HG03095 (cell line): Measurements from ENCODE around the gene ACTR2.

ENCODE experiments used
- ATAC-seq: cut with Tn5 transposase; IDR thresholded peaks from one replicate; pipeline ENCODE4 v1.9.1; 2021; ENCODE audit warnings: moderate library complexity; ENCODE audit not compliant: unreplicated experiment

The ACTR2 gene

DNA sequence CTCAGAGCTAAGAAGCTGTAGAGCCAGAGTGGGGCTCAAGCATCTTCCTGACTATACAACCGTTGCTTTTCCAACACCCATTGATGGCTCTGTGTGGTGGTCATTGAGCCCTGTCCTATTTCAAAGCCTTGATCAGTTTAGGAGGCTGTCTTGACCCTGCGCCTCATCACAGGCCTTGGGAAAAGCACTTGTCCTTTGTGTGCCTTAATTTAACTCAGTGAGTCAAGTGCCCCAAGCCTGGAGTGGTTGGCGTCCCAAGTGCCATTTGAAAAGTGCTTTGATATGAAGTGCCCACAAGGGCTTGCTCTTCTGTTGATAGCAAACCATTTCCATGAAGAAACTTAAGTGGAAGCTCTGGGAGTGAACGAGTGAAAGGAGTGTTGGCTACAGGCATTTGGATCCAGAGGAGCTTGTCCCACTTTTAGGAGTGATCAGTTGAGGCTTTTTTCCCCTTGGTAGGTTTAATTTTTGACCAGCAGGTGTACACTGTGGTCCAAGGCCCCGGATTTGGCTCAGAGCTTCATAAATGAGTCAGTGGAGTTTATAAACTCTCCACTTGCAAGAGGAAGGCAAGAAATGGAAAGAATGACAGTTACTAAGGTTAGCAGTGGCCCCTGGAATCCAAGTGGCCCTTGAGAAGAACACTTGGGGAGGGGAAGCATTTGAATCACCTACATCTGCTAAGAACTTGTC lies 50.3 kb downstream of the ACTR2 start:
- ATAC-seq = no peak

- ATAC-seq = no peak
Measured at GRCh38 chr2:65278531-65278981, 50.9 kb downstream of the ACTR2 start.

DNA sequence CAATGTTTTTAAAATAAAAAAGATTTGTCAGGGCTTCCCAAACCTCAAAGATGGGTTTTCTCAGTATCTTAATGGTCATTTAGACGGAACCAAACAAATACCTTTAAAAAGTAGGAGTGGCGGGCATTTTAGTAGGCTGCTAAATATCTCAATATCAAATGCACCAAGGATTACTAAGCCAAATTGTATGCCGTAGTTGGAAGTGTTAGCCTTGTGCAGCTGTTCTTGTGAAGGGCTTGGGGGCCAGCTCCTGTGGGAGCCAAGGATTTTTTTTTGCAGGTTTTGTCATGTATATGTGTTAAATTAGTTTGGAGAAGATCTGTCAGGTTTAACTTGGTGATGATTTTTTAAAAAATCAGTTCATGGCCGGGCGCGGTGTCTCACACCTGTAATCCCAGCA lies 52.1 kb downstream of the ACTR2 start:
- no peak for ATAC-seq

GRCh38 chr2:65281627-65282351 lies 54.2 kb downstream of the ACTR2 start:
- no peak for ATAC-seq

GRCh38 chr2:65282477-65283053 lies 54.9 kb downstream of the ACTR2 start:
- ATAC-seq = no peak

- ATAC-seq = no peak
Measured at GRCh38 chr2:65287364-65287763, 59.7 kb downstream of the ACTR2 start.

DNA sequence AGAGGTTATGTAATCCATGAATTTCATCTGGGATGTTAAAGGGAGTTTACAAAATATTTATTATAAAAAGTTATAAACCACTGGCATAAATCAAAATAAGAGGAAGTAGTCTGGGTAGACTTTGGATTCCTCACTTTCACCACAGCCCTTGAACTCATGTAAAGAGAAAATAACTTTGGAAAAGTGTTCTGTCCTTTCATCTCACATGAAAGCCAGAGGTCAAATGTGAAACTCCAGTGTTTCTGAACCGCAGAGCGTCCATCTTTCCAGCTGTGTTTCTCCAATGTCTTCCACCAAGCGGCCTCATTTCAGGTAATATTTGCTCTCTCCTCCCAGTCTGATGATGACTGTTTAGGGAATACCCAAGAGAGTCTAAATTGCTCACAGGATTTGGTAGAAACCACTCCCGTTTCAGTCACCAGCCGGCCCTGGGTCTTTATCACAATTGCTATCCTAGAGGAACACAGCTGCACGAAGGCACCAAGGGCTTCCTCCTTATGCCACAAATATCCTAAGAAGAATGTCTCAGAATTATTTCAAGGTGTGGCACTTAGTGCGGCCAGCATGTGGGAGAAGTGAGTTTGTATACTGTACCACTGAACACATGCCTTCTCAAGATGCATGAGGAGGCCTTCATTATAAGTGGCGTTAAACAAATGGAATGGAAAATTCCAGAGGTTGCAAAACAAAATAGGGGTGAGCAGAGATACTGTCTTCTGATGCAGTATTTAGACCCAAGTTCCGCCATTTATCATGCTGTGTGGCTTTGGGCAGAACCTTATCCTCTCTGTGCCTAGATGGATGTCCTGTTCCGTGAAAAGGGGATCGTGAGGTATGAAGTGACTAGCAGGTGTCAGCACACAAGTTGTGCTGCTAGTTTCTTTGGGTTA lies 63.8 kb downstream of the ACTR2 start:
- no peak for ATAC-seq

DNA sequence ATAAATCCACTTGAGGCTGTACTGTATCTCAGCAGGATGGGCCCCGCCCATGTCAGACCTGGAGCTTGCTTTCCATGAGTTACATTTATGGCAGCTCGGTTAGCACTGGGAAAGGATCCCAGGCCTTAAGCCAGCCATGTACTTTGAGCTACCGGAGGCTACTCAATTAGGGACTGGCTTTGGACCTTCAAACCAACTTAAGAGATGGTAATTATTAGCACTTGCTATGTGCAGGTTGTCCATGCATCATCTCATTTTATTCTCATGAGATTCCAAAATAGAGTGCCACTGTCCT lies 64.4 kb downstream of the ACTR2 start:
- ATAC-seq = no peak

- no peak for ATAC-seq
Measured at GRCh38 chr2:65292461-65293011, 64.9 kb downstream of the ACTR2 start.

DNA sequence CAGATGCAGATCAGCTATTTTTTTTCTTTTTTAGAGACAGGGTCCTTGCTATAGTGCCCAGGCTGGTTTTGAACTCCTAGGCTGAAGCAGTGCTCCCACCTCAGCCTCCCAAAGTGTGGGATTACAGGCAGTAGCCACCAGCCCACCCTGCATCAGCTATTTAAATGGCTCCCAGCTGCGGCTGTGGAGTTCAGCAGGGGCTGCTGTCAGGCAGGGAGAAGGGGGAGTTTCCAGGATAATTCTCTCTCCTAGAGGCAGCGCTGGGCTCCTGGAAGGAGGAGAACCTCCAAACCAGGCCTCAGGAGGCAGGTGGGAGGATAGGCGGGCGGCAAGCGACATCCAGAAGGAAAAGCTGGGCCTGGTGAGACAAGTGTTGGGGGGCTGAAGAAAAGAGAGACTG lies 65.7 kb downstream of the ACTR2 start:
- ATAC-seq = no peak

GRCh38 chr2:65294136-65294535 lies 66.5 kb downstream of the ACTR2 start:
- no peak for ATAC-seq

- no peak for ATAC-seq
Measured at GRCh38 chr2:65294701-65295100, 67.1 kb downstream of the ACTR2 start.

- ATAC-seq = no peak
Measured at GRCh38 chr2:65296971-65297370, 69.3 kb downstream of the ACTR2 start.

GRCh38 chr2:65297544-65297943 lies 69.9 kb downstream of the ACTR2 start:
- no peak for ATAC-seq

- ATAC-seq = no peak
Measured at GRCh38 chr2:65298089-65298488, 70.5 kb downstream of the ACTR2 start.

- ATAC-seq = no peak
Measured at GRCh38 chr2:65299246-65299645, 71.6 kb downstream of the ACTR2 start.

DNA sequence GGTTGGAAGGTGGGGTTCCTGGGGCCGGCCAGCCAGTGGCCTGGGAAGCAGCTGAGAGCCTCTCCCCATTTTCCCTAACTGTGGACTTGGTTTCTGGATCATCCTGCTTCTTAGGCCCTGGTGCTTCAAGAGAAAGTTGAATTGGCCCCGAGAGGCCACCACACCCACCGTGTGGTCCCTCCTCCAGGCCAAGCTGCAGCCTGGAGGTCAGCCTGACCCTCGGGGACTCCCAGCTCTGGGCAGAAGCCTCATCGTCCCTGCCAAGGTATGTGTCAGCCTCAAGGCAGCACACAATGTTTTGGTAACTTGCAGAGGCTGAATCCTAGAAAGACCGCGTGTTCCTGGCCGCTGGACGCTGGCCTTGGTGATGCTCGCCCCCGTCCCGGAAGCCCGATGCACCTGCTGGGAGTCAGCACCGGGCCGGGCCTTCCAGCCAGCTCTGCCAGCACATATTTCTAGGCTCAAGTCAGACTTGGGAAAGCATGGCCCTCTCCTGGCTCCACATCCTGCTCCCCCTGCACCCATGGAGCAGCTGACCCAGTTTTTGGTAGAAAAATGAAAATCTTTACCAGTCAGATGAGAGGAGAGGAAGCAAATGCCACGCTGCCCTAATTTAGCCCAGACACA lies 72.6 kb downstream of the ACTR2 start:
- ATAC-seq = no peak

DNA sequence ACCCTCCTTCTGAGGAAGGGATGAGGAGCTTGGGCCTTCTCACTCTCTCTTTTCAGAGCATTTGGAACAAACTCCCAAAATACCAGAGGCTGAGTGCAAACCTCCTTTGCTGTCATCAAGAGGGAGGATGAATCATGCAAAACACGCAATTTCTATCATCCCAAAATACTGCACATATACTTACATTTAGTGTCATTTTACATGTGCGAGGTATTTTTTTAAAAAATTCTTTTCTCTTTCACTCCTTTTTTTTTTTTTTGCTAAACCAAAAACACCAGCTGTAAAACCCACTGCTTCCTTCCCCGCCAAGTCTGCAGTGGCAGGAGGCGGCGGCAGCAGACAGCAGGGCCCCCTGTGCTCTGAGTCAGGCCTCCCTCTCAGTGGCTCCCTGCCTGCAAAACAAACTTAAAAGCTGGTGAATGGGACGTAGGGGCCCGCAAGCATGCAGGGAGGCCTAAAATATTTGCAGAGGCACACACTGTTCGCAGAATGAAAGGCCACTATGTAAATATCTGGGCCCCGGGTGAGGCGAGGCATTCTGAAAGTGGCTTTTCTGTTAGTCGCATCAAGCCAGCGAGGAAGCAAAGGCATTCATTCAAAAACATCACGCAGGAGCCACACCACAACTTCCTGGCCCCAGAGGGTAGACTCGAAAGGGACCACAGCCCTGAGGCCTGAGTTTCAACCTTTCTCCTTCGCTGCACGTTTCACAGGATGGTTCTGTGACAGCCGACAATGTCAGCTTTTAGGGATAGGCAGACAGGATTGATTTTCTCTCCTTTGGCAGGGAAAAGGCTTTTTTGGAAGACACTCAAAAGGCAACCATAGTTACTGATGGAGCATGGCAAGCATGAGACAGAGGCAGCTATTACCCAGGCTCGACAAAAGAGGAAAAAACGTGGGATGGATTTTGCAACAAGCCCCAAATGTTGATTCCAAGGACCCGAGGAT lies 73.4 kb downstream of the ACTR2 start:
- peak; percentile 88 for ATAC-seq

DNA sequence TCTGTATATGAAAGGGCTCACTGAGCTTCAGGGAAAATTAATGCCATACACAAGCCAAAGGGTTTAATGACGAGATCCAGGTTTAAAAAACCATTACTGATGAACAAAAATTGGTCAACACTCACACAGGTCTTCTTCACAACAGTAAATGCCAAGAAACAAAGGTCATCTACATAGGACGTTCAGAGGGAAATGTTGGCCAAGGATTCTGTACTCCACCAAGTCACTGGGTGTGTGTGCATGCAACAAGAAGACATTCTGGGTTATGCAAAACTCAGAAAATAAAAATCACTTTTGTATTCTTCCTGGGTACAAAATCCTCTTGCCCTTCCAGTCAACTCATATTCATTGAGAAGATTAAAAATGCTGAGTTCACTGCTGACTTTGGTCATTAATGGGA lies 78.3 kb downstream of the ACTR2 start:
- ATAC-seq = no peak

DNA sequence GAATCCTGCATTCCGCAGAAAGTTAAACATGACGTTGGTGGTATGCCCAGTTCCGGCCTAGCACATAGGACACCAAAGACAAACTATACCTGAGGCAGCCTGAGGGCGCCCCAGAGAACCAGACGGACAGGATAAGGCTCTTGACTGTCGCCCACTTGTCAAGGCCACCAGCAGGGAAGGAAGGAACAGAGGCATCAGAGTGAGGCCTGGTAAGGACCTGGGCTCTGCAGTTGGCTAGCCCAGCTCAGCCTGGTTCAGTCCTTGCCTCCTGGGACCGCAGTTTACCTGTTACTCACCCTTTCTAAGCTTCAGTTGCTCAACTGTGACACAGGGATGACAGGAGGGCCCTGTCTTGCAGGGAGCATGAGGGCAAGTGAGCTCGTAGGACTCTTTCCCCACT lies 82.1 kb downstream of the ACTR2 start:
- no peak for ATAC-seq
